RKO (cell line): ENCODE data around the gene SYT1.
"Not testable (repeated sequence)": the region's sequence is repeated elsewhere in the genome, so short reads cannot be mapped to it uniquely, and the experiment has no call there.

Experiments
- DNase-seq: peaks from one replicate; pipeline ENCODE4 v3.0.0-alpha.2; 2016; ENCODE audit warnings: low spot score

SYT1 gene

DNA sequence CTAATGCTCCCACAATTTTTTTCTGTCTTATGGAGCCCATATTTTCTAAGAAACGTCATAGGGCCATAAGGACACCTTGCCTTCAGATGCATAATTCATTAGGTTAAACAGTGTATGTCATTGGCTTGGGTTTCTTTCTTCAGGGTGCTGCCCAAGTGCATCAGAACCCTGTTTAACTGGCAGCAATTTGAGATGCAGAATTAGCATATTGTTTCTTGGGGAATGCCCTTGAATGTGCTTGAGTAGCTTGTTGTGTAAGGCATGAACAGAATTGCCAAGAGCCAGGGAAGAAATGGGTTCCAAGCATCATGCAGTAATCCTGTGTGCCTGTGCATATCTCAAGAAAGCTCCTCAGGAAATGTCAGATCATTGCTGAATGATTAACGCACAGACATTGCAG, 277.2 kb downstream of the SYT1 start:
- no peak for DNase-seq

DNA sequence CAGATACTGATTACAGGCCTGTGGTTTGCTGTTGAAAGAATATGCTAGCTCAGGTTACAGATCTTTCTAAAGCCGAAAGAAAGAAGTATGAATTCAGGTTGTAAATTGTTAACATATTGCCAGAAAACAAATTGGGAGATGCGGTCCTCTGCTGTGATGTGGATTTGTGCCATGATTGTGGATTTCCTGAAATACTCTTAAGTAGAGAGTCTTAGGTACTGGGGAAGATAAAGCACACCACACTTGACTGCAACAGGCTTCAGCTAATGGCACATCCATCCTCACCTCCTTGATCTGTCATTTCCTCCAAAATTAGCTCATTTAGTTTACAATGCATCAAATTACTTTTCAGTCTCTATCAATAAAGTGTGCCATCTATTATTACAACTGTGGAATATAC, 279.2 kb downstream of the SYT1 start:
- no peak for DNase-seq

DNA sequence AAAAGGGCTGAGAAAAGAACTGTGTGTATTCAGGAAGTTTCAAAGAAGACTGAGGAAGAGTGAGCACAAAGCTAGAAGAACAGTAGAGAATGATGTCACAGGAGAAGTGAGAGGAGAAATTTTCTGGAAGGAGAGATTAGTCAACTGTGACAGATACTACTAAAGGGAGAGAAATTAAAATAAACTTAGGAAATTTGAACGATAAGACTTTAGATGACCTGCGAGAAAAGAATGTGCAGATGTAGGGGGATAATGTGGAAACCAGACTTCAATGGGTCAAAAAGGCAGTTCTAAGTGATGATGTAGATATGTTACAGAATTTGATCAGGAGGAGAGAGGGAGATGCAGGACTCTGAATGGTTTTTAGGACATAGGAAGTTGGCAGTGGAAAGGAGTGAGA, 287.4 kb downstream of the SYT1 start:
- no peak for DNase-seq

DNA sequence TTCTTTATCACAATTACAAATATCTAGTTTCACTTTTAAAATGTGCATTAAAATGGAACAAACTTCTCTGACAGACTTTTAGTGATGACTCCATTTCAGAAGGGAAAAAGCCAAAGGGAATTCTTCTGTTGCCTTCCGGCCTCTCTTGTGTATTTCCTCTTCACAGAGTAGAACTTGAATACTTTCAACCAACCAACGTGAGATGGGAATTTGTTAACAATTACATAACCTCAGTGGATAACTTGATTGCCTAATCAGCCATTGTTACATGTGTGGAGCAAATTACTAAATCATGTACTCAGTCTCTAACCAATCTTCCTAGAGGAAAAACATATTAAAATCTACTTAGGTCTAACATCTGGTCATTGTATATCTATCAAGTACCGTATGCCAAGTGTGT, 291.1 kb downstream of the SYT1 start:
- DNase-seq: no peak

DNA sequence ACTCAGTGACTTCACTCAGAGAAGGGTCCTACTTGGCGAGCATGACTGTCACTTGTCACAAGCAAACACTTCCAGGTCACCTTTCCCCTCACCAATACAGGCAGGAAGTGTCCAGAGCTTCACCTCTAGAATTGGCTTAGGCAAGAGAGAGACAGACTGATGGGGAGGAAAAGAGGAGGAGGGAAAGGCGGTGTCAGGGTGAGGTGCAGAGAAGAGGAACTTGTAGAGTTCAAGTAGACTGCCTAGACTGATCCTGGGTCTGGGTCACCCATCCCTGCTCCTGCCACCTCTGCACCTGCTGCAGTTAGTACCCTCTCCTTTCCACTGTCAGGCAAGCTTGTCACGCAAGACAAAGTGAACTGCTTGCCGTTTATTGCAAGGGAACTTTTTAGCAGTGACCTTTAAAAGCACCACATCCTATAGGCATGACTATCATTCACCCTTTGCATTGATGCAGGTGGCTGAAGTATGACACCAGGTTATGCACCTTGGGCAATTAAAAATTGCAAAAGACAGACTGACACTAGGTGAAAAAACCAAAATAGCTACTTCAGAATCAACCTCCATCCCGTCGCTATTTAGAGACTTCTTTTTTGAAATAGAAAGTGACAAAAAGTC, 292.4 kb downstream of the SYT1 start:
- no peak for DNase-seq

DNA sequence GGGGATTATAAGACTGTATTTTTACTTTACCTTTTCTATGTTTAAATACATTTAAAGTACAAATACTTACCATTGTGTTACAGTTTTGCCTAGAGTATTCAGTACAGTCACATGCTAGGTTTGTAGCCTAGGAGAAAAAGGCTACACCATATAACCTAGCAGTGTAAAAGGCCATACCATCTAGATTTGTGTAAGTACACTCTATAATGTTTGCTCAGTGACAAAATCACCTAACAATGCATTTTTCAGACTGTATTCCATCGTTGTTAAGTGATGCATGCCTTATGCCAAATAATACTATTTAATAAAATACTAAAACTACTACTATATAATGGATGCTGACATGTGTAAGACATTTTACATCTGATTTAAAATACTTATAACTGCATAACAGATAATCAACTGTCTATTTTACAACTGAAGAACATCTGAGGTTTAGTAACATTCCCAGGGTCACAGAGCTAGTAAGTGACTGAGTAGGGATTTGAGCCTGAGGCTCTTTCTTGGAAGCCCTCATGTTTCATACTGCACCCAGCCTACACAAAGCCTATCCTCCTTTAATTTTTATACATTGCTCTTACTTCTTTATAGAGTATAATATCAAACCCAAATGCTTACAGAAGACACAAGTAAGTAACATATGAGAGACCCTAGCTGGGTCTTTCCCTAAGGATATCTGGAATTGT, 296.8 kb downstream of the SYT1 start:
- DNase-seq: no peak

DNA sequence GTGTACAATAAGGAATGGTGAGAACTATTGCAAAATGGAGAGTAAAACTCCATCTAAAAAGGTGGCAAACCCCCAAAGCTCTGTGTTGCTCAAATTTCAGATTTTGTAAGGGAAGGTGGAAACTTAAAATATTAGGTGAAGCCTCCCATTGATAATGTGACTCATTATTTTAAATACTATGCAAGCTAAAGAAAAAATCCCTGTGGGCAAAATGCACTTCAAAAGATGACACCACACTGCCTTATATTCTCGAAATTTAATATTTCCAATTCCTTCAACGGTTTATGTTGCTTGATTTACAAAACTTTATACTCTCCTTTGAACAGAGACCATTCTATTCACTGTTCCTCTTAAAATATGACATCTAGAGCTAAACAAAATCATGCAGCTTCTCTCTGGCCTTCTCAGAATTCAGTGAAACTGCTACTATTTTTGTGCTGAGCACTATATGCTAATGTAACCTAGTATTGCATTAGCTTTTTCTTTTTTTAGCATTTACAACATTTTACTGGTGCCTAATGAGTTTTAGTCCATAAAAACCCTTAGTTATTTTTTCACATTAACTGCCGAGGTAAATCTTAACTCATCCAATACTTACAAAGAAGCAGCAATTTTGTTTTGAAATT, 297.7 kb downstream of the SYT1 start:
- DNase-seq: no peak

DNA sequence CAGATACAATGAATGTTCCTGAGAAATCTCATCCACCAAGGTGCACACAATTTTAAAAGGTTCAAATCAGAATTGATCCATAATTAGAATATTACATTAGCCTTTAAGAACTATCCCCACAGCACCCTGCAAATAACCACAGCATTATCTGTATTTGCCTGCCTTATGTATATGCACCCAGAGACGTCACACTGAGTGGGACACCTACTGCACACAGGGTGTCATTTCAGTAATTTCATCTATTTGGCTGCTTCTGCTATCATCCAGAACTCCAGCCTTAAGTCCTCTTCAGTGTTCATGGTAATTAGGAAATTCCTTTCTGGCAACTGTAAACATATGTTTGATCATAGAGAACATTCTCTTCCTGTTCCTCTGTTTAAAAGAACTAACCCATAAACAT, 298.4 kb downstream of the SYT1 start:
- DNase-seq: peak; percentile 5

DNA sequence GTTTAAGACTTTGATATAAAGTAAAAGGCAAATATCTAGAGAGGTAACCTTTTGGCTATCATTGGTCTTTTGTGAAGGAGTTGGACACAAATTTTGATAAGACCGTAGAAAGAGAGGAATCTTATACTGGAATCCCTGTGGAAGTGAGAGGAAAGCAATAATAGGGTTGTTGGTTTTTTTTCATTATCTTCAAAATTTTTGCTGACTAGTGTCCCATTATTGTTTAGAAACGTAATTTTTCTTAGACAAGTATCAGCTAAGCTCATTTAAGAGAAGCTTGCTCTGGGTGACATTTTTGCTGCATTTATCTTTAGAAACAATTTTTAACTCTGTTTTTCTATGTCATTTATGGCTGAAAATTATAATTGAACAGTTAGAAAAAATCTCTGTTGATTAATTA, 300.3 kb downstream of the SYT1 start:
- DNase-seq: no peak

DNA sequence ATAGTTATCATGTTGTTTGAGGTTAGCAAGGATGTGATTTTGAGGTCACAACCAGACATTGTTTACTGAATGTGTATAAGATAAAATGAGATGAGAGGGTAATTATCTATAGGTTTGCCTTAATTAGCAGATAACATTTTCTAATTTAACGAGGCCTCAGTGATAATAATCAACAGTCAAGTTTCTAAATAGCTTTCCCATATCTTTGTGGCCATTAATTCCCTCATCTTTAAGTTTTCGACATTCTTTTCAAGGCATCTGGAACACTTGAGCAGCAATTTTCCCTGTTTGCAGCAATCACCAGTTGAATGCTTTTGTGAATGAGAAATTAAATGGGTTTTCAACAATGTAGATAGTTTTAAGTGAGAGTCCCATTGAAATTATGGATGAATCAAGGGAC, 304.1 kb downstream of the SYT1 start:
- DNase-seq: no peak

DNA sequence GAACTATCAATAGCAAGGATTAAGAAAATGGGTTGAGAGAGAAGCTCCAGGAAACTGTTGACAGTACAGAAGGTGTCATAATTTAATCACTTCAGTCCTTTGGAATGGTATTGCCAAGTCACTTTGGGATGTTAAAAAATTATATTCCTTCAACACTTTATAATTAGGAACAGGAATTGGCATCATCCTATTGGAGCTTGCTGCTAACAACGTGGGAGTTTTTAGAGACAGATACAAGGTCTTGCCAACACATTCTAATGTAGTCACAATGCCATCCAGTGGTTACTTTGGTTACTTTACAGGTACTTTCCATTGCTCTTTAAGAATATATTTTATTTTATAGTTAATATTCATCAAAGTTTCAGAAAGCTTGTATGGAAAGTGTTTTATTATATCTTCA, 310.1 kb downstream of the SYT1 start:
- DNase-seq: peak; percentile 52

DNA sequence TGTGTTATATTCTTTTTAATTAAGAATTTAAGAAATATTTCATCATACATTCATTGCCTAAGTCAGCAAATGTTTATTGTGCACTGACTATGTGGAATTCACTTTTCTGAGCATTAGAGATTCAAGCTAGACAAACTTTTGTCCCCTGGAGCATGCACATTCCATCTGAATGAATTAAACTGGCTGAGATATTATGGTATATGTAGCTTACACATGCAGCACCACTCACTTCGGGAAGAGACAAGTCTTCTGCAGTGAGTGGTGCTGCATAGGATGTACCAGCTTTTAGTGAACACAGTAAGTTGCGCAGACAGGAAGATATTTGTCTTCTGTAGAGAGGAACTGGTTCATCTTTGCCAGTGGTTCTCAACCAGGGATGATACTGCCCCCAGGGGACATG, 318.4 kb downstream of the SYT1 start:
- no peak for DNase-seq

DNA sequence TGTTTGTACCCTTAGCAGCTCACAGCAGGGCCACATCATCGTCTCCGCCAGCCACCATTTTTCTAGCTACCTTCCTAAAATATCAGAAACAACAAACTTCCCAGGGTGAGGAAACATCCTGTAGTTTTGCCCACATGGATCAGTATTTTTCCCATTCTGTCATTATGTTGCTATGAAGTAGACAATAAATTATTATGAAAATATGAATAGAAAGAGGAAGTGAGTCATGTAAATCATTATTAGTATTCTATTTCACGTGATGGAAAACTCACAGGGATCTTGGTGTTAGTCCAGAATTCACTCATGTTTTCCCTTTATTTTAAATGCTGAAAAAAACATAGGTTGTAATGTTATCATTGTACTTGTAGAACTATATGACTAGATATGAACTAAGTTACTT, 319.4 kb downstream of the SYT1 start:
- DNase-seq: no peak

DNA sequence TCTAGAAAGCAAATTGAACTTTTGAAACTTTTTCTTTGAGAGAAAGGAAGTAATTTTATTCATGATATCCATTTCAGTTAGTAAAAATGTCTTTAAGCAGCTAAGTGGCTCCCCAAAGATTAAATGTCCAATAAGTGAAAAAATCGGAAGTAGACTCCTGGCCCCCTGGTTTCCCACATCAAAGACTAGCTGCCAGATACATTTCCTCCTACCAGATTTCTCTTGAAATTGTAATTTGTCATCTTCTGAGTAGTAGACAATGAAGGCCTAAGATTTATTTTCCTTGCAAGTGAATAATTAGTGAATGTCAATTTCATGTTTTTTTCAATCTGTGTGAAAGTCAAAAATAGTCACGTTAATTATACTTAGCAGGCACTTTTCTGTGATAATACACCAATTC, 321.9 kb downstream of the SYT1 start:
- no peak for DNase-seq

DNA sequence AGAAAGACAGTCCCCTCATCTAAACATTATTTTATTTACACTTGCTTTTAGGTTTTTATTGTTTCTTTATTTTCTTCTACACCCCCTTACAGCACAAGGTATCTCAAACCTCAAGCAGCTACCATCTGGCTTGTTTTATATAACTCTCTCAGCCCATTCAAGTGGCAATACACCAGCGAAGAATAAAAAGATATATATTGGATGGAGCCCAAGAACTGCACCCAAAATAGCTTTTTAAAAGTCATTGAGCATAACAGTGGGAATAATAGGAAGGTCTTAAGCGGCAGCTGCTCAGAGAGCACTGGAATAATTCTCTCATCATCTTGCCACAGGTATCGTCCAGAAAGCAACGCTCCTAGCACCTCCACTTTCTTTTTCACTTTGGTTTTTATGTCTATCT, 322.5 kb downstream of the SYT1 start:
- no peak for DNase-seq

DNA sequence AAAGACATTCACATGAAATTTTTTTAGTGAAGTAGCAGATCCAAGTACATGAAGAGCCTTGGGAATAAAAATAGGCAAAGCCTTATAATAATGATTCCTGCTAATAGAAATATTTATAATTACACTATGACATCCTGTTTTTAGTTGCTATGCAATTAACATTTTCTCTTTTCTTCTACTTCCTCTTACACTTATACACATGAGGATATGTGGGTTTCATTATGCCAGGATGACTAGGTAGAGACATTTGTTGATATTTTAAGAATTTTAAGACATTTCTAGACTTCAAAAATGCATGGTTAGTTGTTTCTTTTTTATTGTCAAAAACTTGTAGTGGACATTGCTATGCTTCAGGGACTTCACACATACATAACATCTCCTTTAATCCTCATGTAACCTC, 326.8 kb downstream of the SYT1 start:
- no peak for DNase-seq

DNA sequence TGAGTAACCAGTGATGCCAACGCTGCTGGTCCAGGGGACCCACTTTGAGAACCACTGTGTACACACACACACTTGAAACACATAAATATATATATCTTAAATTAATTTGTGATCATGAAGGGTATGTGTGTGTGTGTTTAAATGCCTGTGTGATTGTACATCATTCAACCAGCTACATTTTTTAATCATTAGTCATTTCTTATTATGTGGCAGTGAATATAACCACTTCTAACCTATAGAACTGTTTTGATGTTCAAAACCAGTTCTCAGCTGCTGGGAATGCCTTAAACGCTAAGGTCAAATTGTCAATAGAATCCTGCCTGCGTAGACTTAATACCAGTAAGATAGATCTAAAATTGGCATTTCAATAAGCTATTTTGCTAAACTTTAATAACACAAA, 330.0 kb downstream of the SYT1 start:
- peak; percentile 9 for DNase-seq

DNA sequence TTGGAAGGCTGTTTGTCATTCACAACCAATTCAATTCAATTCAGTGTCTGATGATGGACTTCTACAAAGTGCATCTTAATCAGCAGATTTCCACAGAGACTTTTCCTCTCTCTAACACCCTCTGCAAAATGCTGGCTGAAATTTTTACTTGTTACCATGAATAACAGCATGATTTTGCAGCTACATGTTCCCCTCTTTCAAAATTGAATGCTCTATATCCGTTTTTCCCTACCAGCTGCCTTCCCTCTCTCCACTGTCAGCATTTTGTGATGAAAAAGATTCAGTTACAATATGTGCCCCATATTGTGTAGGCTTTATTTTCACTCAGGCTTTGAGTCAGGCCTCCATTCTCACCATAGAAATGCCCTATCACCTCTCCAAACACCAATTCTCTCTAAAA, 334.6 kb downstream of the SYT1 start:
- DNase-seq: no peak

DNA sequence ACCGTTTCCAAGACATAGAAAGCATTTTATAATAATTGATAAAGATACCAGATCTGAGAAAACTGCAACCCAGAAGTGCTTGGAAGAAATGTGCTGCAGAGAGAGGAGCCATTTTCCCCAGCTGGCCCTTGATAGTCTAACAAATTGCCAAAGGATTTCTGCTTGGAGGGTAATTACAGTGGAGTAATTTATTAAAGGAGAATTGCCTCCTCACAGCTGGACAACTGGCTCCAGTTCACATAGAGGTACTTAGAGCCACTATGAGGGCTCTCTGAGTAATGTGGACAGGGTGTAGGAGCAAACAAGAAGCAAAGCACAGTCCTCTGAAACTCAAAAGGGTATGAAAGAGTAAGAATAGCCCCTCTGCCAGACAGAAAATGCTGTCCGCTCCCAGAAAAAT, 335.6 kb downstream of the SYT1 start:
- DNase-seq: no peak

DNA sequence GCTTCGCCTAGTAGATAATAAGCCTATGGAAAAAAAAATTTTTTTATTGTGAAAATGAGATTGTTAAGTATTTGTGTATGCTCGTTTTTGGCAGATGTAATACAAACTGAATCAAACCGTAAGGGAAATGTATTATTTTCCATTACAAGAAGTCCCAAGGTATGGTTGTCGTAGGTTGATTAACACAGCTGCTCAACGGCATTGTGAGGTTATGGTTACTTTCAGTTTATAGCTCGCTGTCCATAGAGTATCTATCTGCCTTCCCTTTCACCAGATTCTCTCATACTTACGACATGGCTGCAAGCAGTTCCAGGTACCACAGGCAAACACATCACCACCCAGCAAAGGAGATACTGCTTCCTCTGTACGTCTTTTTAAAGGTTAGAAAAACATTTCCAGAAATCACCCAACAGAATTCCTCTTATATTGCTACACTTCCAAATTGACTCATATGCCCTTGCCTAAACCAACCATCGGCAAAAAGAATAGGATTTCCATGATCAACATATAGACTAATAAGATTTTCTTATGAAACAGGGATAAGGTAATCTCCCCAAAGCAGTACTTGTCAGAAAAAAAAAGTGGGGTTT, 338.6 kb downstream of the SYT1 start:
- DNase-seq: no peak

DNA sequence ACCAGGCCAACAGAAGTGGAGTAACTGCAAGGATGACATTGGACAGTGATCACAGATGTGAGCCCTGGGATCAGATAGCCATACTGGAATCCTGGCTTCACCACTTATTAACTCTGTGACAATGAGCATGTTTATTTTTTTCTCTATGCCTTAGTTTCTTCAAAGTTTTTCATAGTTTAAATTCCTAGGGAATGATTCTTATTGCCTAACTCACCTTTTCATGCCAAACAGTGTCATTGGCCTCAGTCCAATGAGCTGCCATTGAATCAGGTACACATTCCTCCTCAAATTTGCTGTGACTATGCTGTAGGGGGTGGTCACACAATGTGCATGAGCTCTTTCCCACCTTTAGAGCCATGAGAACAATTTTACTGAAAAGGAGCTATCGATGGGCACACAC, 342.3 kb downstream of the SYT1 start:
- no peak for DNase-seq

DNA sequence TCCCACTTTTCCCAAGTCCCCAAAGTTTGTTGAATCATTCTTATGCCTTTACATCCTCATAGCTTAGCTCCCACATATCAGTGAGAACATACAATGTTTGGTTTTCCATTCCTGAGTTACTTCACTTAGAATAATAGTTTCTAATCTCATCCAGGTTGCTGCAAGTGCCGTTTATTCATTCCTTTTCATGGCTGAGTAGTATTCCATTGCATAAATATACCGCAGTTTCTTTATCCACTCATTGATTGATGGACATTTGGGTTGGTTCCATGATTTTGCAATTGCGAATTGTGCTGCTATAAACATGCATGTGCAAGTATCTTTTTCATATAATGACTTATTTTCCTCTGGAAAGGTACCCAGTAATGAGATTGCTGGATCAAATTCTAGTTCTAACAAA, 345.8 kb downstream of the SYT1 start:
- DNase-seq: not testable (repeated sequence)

DNA sequence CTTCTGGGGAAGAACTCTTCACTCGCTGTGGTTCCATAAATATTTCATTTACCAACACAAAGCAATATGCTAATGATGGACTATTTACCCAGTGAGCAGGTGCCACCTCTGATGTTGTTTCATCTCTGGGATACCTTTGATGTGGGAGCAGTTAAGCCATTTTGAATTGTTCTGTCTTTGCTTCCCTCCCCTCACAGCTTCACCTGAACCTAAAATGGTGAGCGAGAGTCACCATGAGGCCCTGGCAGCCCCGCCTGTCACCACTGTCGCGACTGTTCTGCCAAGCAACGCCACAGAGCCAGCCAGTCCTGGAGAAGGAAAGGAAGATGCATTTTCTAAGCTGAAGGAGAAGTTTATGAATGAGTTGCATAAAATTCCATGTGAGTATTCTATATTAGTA, 352.7 kb downstream of the SYT1 start:
- DNase-seq: no peak

DNA sequence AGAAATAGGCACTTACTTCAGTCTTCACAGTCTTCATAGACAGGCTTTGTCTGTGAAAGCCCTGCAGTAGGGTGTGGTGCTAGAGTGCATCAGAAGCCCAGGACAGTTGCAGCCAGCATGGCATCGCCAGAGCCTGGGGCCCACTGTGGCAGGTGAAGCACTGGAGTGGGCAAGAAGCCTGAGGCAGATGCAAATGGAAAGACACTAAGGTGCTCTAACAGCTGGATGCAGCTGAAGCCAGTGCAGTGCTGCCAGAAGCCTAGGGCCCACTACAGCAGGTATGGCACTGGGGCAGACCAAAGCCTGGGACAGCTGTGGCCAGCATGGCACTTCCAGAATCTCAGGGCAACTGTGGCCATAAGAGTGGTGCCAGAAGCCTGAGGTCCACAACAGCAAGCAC, 358.6 kb downstream of the SYT1 start:
- DNase-seq: no peak
